PC-9 (cell line): ENCODE data around the gene HERC4. TPM values are rescaled to one million over a fixed set of nuclear protein-coding genes. Genes with fewer than 3 reads are reported as not detected.

Experiments
- BruUV-seq: library from RNA; stranded (reverse); fragments of 400-500 nt; replicated peaks from 2 replicates; lab custom pipeline; 2021; lab: Mats Ljungman, UMichigan
- CTCF ChIA-PET: fragments of 300-600 bp; sonication (Branson Sonifier 250); formaldehyde crosslinking; loops from one replicate; lab custom pipeline; 2022; ENCODE audit warnings: antibody characterized with exemption; lab: Charles Lee
- POLR2A ChIA-PET: fragments of 300-600 bp; sonication (Branson Sonifier 250); formaldehyde crosslinking; loops from one replicate; lab custom pipeline; 2022; ENCODE audit warnings: antibody characterized with exemption; ENCODE audit not compliant: unreplicated experiment; lab: Charles Lee
- DNase-seq, 2 experiments: peaks; one replicate each; pipeline versions ENCODE4 v3.0.0 to v3.0.0-alpha.2; 2015 to 2022; ENCODE audit warnings: mixed read lengths in 1 of 2
- H2AFZ ChIP-seq: fragments of 200-600 bp; sonication (generic); 2 replicates; pipeline ENCODE4 v1.8.1; 2017; ENCODE audit warnings: antibody characterized with exemption
- H3F3A ChIP-seq: fragments of 200-600 bp; sonication (generic); 2 replicates; pipeline ENCODE4 v1.8.1; 2017; ENCODE audit warnings: antibody characterized with exemption, mild to moderate bottlenecking, low read depth; ENCODE audit not compliant: insufficient read depth
- H3K27ac ChIP-seq: fragments of 200-600 bp; sonication (generic); 2 replicates; pipeline ENCODE4 v1.6.1; 2016; ENCODE audit warnings: mixed run types
- H3K27me3 ChIP-seq: fragments of 200-600 bp; sonication (generic); 2 replicates; pipeline ENCODE4 v1.6.1; 2016; ENCODE audit warnings: low read depth, mixed run types; ENCODE audit not compliant: insufficient read depth
- H3K36me3 ChIP-seq: fragments of 200-600 bp; sonication (generic); 2 replicates; pipeline ENCODE4 v1.6.1; 2016; ENCODE audit warnings: low read depth, mixed run types
- H3K4me1 ChIP-seq: fragments of 200-600 bp; sonication (generic); replicated peaks from 2 replicates; pipeline ENCODE4 v1.6.1; 2016; ENCODE audit warnings: mixed run types; ENCODE audit not compliant: insufficient read depth
- H3K4me2 ChIP-seq: fragments of 200-600 bp; sonication (generic); 2 replicates; pipeline ENCODE4 v1.6.1; 2017; ENCODE audit warnings: mixed run types
- H3K4me3 ChIP-seq: fragments of 200-600 bp; sonication (generic); 2 replicates; pipeline ENCODE4 v1.6.1; 2016; ENCODE audit warnings: mixed run types
- H3K79me2 ChIP-seq: fragments of 200-600 bp; sonication (generic); 2 replicates; pipeline ENCODE4 v1.6.1; 2017; ENCODE audit warnings: low read depth, mixed run types
- H3K9me2 ChIP-seq: fragments of 200-600 bp; sonication (generic); 2 replicates; pipeline ENCODE4 v1.8.1; 2017; ENCODE audit warnings: mild to moderate bottlenecking; ENCODE audit not compliant: insufficient read depth
- H3K9me3 ChIP-seq: fragments of 200-600 bp; sonication (generic); 2 replicates; pipeline ENCODE4 v1.8.1; 2016; ENCODE audit warnings: low read depth; ENCODE audit not compliant: insufficient read depth
- H4K20me1 ChIP-seq: fragments of 200-600 bp; sonication (generic); 2 replicates; pipeline ENCODE4 v1.8.1; 2017; ENCODE audit not compliant: insufficient read depth
- CTCF ChIP-seq: fragments of 200-600 bp; sonication (generic); conservative IDR thresholded peaks from 2 replicates; pipeline ENCODE4 v1.6.1; 2017; ENCODE audit warnings: mixed run types, antibody characterized with exemption, mild to moderate bottlenecking, moderate library complexity
- EZH2 ChIP-seq: fragments of 200-600 bp; sonication (generic); IDR thresholded peaks from 2 replicates; pipeline ENCODE4 v1.8.0; 2017; ENCODE audit warnings: antibody characterized with exemption, low read depth
- intact Hi-C: fragments of 100-400 bp; cut with micrococcal nuclease; formaldehyde crosslinking; loops from one replicate; pipeline ENCODE4 v1.10.0; 2022; ENCODE audit not compliant: unreplicated experiment
- total RNA-seq: library from RNA; stranded (reverse); gene quantifications from 2 replicates; pipeline ENCODE4 v1.2.3, GENCODE V29; 2021

HERC4 gene
- total RNA-seq, 1 experiment from 2014 or later: 116 TPM

- Histone ChIP-seq H3K9me2 (no peaks in the 10 kb centered on the region), H3K4me3 (no peak overlapping the region), H3K9me3 (no peaks in the 10 kb centered on the region), H3K27me3 (no peaks in the 10 kb centered on the region), H3K4me2 (no peak overlapping the region), H2AFZ (no peak overlapping the region), H3K27ac (0 out of 2 replicates have a peak overlapping the region, but pooled peaks have one; percentile 6), H3K79me2 (peaks cover 64% of the 10 kb centered on the region), H3K4me1 (peaks cover 10% of the 10 kb centered on the region), H3K36me3 (peaks cover 27% of the 10 kb centered on the region), H3F3A (peaks cover 46% of the 10 kb centered on the region), H4K20me1 (peaks cover 14% of the 10 kb centered on the region)
- DNase-seq: no peak
- TF ChIP-seq EZH2: no peak
- TF ChIP-seq CTCF: no peak
- intact Hi-C loops: no loop called here
- BruUV-seq: no TSS peak
- ChIA-PET CTCF (interaction anchor here (0.7 kb wide), 1 partner anchor 861 kb away, joined by 3 read pairs; no protein-coding TSS in a partner anchor), POLR2A (no interaction called here)
These were observed 28.0 kb downstream of the HERC4 start for GRCh38 chr10:68047122-68047521.

- Histone ChIP-seq H3K27ac (no peak overlapping the region), H4K20me1 (peaks cover 14% of the 10 kb centered on the region), H3K4me1 (0 out of 2 replicates have a peak, but pooled peaks cover 7% of the 10 kb centered on the region), H3K79me2 (peaks cover 60% of the 10 kb centered on the region), H3K27me3 (no peaks in the 10 kb centered on the region), H3K36me3 (peaks cover 28% of the 10 kb centered on the region), H3K9me3 (no peaks in the 10 kb centered on the region), H3K4me3 (no peak overlapping the region), H3K9me2 (no peaks in the 10 kb centered on the region), H3K4me2 (no peak overlapping the region), H2AFZ (no peak overlapping the region), H3F3A (peaks cover 44% of the 10 kb centered on the region)
- no peak for DNase-seq
- POLR2A ChIA-PET: no interaction called here
- no peak for TF ChIP-seq EZH2
- TF ChIP-seq CTCF: no peak
- CTCF ChIA-PET: interaction anchor here (0.6 kb wide), 1 partner anchor 9 kb away, joined by 3 read pairs; no protein-coding TSS in a partner anchor
- intact Hi-C loops: no loop called here
- no TSS peak for BruUV-seq
These were observed 28.4 kb downstream of the HERC4 start for GRCh38 chr10:68046642-68047041.

GRCh38 chr10:68043030-68043429 is 32.1 kb downstream of the HERC4 start:
- TF ChIP-seq EZH2 (no peak), CTCF (no peak)
- Histone ChIP-seq H3K9me2 (no peaks in the 10 kb centered on the region), H3K36me3 (peaks cover 35% of the 10 kb centered on the region), H3K4me2 (no peak overlapping the region), H3K4me3 (no peak overlapping the region), H3K27me3 (no peaks in the 10 kb centered on the region), H3F3A (peaks cover 47% of the 10 kb centered on the region), H3K27ac (no peak overlapping the region; the same call in 1 of the 2 replicates), H2AFZ (no peak overlapping the region), H4K20me1 (peaks cover 14% of the 10 kb centered on the region), H3K4me1 (0 out of 2 replicates have a peak, but pooled peaks cover 6% of the 10 kb centered on the region), H3K79me2 (peaks cover 43% of the 10 kb centered on the region), H3K9me3 (no peaks in the 10 kb centered on the region)
- BruUV-seq: no TSS peak
- no peak for DNase-seq
- CTCF ChIA-PET: no interaction called here
- intact Hi-C loops: no loop called here
- POLR2A ChIA-PET: no interaction called here
